Central memory CD8-positive, alpha-beta T cell (primary cell): ENCODE results near the gene PTPN9.
A peak's percentile ranks its signal among the peaks of the same experiment; 100 is the strongest.
"Not testable (repeated sequence)": the region's sequence is repeated elsewhere in the genome, so short reads cannot be mapped to it uniquely, and the experiment has no call there.

Experiments used
- ATAC-seq: fragments of 150-1000 bp; cut with Tn5 transposase; replicated peaks from 2 replicates; pipeline ENCODE4 v1.10.0; 2022; ENCODE audit warnings: mild to moderate bottlenecking, moderate FRiP score, moderate number of reproducible peaks; ENCODE audit not compliant: poor library complexity, severe bottlenecking; ENCODE audit errors: extremely low read depth
- DNase-seq, 2 donors: peaks; one replicate each; pipeline ENCODE4 v3.0.0; 2021; ENCODE audit warnings: low spot score in 2 of 2
- H3K27ac Mint-ChIP-seq: one replicate; pipeline ENCODE4 v1.8.0; 2022; ENCODE audit warnings: low read depth, mild to moderate bottlenecking, moderate library complexity, mixed read lengths
- H3K27me3 Mint-ChIP-seq: one replicate; pipeline ENCODE4 v1.8.0; 2022; ENCODE audit warnings: mixed read lengths
- H3K36me3 Mint-ChIP-seq: one replicate; pipeline ENCODE4 v1.8.0; 2022; ENCODE audit warnings: mild to moderate bottlenecking, moderate library complexity, mixed read lengths; ENCODE audit not compliant: insufficient read depth
- H3K4me1 Mint-ChIP-seq: one replicate; pipeline ENCODE4 v1.8.0; 2022; ENCODE audit warnings: mixed read lengths
- H3K4me3 Mint-ChIP-seq: one replicate; pipeline ENCODE4 v1.8.0; 2022; ENCODE audit warnings: mild to moderate bottlenecking, moderate library complexity, mixed read lengths
- H3K9me3 Mint-ChIP-seq: one replicate; pipeline ENCODE4 v1.8.0; 2022; ENCODE audit warnings: mixed read lengths

PTPN9 gene

GRCh38 chr15:75573648-75574384, 5.3 kb downstream of the PTPN9 start:
- H3K4me3 Mint-ChIP-seq, result no peak overlapping the region
- peak overlapping the region; percentile 29 for H3K27ac Mint-ChIP-seq
- peaks cover 9% of the 10 kb centered on the region for H3K36me3 Mint-ChIP-seq
- H3K4me1 Mint-ChIP-seq, result peaks cover 39% of the 10 kb centered on the region
- H3K27me3 Mint-ChIP-seq, result no peaks in the 10 kb centered on the region
- DNase-seq (no peak), ATAC-seq (no peak)
- no peaks in the 10 kb centered on the region for H3K9me3 Mint-ChIP-seq

DNA sequence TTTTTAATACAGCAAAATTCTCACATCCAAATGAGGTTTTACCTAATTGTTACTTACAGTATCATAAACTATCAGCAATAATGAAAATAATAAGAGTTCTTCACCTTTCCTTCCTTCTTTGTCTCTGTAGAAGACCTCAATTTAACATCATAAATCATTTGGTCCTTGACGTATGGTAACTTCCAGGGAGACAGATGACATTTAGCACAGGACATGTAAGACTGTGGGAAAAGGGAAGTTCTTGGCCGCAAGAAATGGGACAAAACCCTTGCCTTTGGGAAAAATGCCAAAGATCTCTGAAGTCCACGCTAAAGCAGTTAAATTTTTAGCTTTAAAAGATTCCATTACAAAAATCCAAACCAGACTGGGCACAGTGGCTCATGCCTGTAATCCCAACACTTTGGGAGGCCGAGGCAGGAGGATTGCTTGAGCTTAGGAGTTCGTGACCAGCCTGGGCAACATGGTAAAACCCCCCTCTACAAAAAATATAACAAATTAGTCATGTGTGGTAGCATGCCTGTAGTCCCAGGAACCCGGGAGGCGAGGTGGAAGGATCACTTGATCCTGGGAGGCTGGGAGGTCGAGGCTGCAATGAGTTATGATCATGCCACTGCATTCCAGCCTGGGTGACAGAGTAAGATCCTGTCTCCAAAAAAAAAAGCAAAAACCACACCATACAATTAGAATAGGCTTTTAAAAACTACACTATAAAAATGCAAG, 8.8 kb downstream of the PTPN9 start:
- DNase-seq, result no peak

DNA sequence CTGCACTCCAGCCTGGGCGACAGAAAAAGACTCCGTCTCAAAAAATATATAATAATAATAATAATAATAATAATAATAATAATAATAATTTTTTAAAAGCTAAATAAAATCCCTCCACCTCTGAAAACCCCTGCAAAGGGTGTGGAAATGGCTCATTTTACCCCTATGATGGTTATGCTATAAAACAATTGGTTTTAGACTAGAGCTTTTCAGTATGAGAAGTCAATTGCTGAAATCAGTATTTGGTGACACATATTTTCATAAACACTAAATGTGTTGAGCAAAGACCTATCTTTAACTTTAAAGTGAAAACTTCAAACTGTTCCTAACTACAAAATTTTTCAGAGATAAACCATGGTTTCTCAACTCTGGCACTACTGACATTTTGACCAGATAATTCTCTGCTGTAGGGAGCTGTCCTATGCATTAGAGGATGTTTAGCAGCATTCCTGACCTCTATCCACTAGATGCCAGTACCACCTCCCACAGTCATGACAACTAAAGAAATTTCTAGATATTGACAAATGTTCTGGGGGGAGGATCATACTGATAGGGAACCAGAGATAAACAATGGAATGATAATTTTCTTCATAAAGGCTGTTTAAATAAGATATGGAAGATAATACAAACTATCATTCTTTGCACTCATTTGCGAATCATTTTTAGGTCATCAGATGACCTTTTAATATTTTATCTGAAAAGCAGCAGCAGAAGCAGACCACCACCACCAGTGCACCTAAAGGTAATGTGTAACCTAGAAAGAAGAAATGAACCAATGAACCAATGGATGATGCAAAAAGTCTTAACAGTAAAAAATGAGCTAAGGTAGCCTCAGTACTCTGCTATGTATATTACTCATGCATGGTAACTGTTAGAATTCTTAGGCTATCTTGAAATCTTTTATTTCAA, 13.8 kb downstream of the PTPN9 start:
- H3K4me3 Mint-ChIP-seq, result no peak overlapping the region
- H3K27ac Mint-ChIP-seq, result no peak overlapping the region
- no peak for ATAC-seq
- no peak for DNase-seq
- H3K9me3 Mint-ChIP-seq, result no peaks in the 10 kb centered on the region
- H3K27me3 Mint-ChIP-seq, result no peaks in the 10 kb centered on the region
- H3K36me3 Mint-ChIP-seq, result peaks cover 8% of the 10 kb centered on the region
- H3K4me1 Mint-ChIP-seq, result peaks cover 11% of the 10 kb centered on the region

More for the DNA sequence above, 8.8 kb downstream of the PTPN9 start:
- H3K4me3 Mint-ChIP-seq, result no peak overlapping the region
- H3K4me1 Mint-ChIP-seq, result peaks cover 28% of the 10 kb centered on the region
- H3K36me3 Mint-ChIP-seq, result peaks cover 1% of the 10 kb centered on the region
- H3K27ac Mint-ChIP-seq, result no peak overlapping the region
- no peaks in the 10 kb centered on the region for H3K9me3 Mint-ChIP-seq
- ATAC-seq, result no peak
- no peaks in the 10 kb centered on the region for H3K27me3 Mint-ChIP-seq

DNA sequence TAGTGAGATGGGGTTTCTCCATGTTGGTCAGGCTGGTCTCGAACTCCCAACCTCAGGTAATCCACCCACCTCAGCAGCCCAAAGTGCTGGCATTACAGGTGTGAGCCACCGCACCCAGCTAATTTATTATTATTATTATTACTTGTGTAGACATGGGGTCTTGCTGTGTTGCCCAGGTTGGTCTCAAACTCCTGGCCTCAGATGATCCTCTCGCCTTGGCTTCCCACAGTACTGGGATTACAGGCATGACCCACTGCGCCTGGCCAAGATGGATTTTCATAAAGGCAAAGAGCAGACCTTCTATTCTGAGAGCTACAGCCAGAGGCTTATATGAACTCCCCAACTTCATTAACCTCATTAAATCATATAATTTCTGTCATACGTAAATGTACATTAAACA, 17.2 kb downstream of the PTPN9 start:
- no peak overlapping the region for H3K27ac Mint-ChIP-seq
- no peak overlapping the region for H3K4me3 Mint-ChIP-seq
- DNase-seq (no peak), ATAC-seq (no peak)
- H3K27me3 Mint-ChIP-seq, result no peaks in the 10 kb centered on the region
- H3K4me1 Mint-ChIP-seq, result no peaks in the 10 kb centered on the region
- H3K36me3 Mint-ChIP-seq, result peaks cover 10% of the 10 kb centered on the region
- H3K9me3 Mint-ChIP-seq, result no peaks in the 10 kb centered on the region

GRCh38 chr15:75559360-75559759, 19.8 kb downstream of the PTPN9 start:
- ATAC-seq, H3K27ac Mint-ChIP-seq, H3K36me3 Mint-ChIP-seq, H3K9me3 Mint-ChIP-seq, H3K4me3 Mint-ChIP-seq, DNase-seq, H3K27me3 Mint-ChIP-seq, H3K4me1 Mint-ChIP-seq: not testable (repeated sequence)

DNA sequence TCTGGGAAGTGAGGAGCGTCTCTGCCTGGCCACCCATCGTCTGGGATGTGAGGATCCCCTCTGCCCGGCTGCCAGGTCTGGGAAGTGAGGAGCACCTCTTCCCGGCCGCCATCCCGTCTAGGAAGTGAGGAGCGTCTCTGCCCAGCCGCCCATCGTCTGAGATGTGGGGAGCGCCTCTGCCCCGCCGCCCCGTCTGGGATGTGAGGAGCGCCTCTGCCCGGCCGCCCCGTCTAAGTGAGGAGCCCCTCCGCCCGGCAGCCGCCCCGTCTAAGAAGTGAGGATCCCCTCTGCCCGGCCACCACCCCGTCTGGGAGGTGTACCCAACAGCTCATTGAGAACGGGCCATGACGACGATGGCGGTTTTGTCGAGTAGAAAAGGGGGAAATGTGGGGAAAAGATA, 20.2 kb downstream of the PTPN9 start:
- ATAC-seq, H3K9me3 Mint-ChIP-seq, DNase-seq, H3K36me3 Mint-ChIP-seq, H3K4me1 Mint-ChIP-seq, H3K27ac Mint-ChIP-seq, H3K27me3 Mint-ChIP-seq, H3K4me3 Mint-ChIP-seq: not testable (repeated sequence)

GRCh38 chr15:75554717-75555116, 24.4 kb downstream of the PTPN9 start:
- H3K4me3 Mint-ChIP-seq, result no peak overlapping the region
- H3K4me1 Mint-ChIP-seq, result peaks cover 12% of the 10 kb centered on the region
- no peaks in the 10 kb centered on the region for H3K27me3 Mint-ChIP-seq
- DNase-seq (no peak), ATAC-seq (no peak)
- peaks cover 4% of the 10 kb centered on the region for H3K36me3 Mint-ChIP-seq
- H3K9me3 Mint-ChIP-seq, result no peaks in the 10 kb centered on the region
- H3K27ac Mint-ChIP-seq, result no peak overlapping the region

DNA sequence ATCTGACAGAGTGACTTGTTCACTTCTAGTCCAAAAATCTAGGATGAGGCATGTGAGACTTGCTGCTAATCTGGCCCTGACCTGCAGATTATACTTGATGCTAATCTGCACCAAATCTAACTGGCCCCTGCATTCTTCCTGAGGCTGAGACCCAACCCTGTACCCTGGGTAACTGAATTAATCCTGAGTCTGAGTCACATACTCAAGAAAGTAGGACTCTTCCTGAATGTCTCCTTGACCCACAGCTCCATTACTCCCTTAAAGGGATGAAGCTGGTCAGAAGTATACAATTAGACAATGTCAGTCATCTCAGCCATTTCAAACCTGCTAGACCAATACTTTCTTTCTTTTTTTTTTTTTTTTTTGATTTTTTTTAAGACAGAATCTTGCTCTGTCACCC, 25.5 kb downstream of the PTPN9 start:
- no peak overlapping the region for H3K27ac Mint-ChIP-seq
- no peak overlapping the region for H3K4me3 Mint-ChIP-seq
- H3K36me3 Mint-ChIP-seq, result peaks cover 1% of the 10 kb centered on the region
- H3K27me3 Mint-ChIP-seq, result no peaks in the 10 kb centered on the region
- H3K4me1 Mint-ChIP-seq, result peaks cover 17% of the 10 kb centered on the region
- ATAC-seq, result no peak
- no peak for DNase-seq
- no peaks in the 10 kb centered on the region for H3K9me3 Mint-ChIP-seq

- DNase-seq (no peak), ATAC-seq (no peak)
- Mint-ChIP-seq H3K36me3 (peaks cover 1% of the 10 kb centered on the region), H3K4me1 (peaks cover 17% of the 10 kb centered on the region), H3K27ac (no peak overlapping the region), H3K27me3 (no peaks in the 10 kb centered on the region), H3K9me3 (no peaks in the 10 kb centered on the region), H3K4me3 (no peak overlapping the region)
Observed at GRCh38 chr15:75551091-75551490, 28.0 kb downstream of the PTPN9 start.

DNA sequence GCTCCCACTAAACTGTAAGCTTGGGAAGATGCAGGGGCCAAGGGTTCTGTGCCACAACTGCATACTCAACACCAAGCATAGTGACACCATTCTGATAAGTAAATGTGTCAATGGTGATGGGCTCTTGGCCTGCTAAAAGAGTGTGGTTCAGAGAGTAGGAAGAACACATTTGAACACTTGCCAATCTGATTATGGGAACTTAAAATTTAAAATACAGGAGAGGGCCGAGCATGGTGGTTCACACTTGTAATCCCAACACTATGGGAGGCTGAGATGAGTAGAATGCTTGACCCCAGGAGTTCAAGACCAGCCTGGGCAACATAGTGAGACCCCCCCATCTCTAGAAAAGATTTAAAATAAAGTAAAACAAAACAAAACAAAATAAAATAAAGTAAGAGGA, 34.1 kb downstream of the PTPN9 start:
- peak overlapping the region; percentile 81 for H3K27ac Mint-ChIP-seq
- no peak for DNase-seq
- H3K4me1 Mint-ChIP-seq, result peaks cover 36% of the 10 kb centered on the region
- H3K27me3 Mint-ChIP-seq, result no peaks in the 10 kb centered on the region
- no peak overlapping the region for H3K4me3 Mint-ChIP-seq
- no peaks in the 10 kb centered on the region for H3K36me3 Mint-ChIP-seq
- no peak for ATAC-seq
- no peaks in the 10 kb centered on the region for H3K9me3 Mint-ChIP-seq

DNA sequence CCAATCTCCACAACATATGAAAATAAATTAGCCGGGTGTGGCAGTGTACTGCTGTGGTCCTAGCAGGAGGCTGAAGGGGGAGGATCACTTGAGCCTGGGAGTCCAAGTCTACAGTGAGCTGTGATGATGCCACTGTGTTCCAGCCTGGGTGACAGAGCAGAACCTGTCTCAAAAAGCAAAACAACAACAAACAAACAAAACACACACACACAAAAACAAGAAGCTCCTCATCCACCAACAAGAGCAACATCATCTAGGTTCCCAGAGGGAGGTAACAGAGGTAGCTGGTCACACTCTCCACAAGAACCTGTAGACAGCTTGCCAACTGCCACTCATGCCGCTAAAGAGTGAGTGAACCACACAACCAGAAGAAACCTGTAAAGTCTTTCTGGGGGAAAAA, 34.8 kb downstream of the PTPN9 start:
- ATAC-seq (no peak), DNase-seq (no peak)
- no peak overlapping the region for H3K4me3 Mint-ChIP-seq
- no peaks in the 10 kb centered on the region for H3K36me3 Mint-ChIP-seq
- no peaks in the 10 kb centered on the region for H3K27me3 Mint-ChIP-seq
- H3K4me1 Mint-ChIP-seq, result peaks cover 33% of the 10 kb centered on the region
- peak overlapping the region; percentile 81 for H3K27ac Mint-ChIP-seq
- no peaks in the 10 kb centered on the region for H3K9me3 Mint-ChIP-seq

DNA sequence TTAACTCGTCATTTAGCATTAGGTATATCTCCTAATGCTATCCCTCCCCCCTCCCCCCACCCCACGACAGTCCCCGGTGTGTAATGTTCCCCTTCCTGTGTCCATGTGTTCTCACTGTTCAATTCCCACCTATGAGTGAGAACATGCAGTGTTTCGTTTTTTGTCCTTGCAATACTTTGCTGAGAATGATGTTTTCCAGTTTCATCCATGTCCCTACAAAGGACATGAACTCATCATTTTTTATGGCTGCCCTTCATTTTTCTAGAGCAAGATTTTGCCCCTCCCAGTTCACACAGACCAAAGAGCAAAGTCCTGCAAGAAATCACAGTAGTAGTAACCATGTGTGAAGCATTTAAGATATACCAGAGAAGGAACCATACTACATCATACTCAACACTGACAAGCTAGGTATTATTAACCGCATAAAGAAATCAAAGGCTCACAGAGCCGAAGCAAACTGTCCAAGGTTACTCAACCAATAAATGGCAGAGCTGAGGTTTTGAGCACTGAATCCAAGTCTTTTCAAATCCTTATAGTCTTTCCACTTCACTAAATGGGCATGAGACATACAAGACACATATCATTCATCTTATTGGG, 36.1 kb downstream of the PTPN9 start:
- not testable (repeated sequence) for ATAC-seq, H3K36me3 Mint-ChIP-seq, H3K9me3 Mint-ChIP-seq, DNase-seq, H3K4me3 Mint-ChIP-seq, H3K27me3 Mint-ChIP-seq
- Mint-ChIP-seq H3K4me1 (peaks cover 31% of the 10 kb centered on the region), H3K27ac (peak overlapping the region; percentile 80)
